Effector memory CD4-positive, alpha-beta T cell (primary cell): ENCODE measurements around the gene CFC1B.
"Not testable (repeated sequence)": the region's sequence is repeated elsewhere in the genome, so short reads cannot be mapped to it uniquely, and the experiment has no call there.

Experiments
- DNase-seq, 3 donors: peaks; one replicate each; pipeline ENCODE4 v3.0.0-alpha.2; 2020
- H3K27ac ChIP-seq: 2 replicates; pipeline ENCODE4 v1.7.0; 2013; ENCODE audit warnings: mild to moderate bottlenecking, low read length, moderate library complexity; ENCODE audit not compliant: insufficient read depth, poor library complexity, severe bottlenecking
- H3K27me3 ChIP-seq: replicated peaks from 2 replicates; pipeline ENCODE4 v1.7.0; 2013; ENCODE audit warnings: mild to moderate bottlenecking, low read length; ENCODE audit not compliant: insufficient read depth, control insufficient read depth, poor library complexity, severe bottlenecking
- H3K36me3 ChIP-seq: 2 replicates; pipeline ENCODE4 v1.7.0; 2013; ENCODE audit warnings: mild to moderate bottlenecking, low read length, moderate library complexity; ENCODE audit not compliant: control insufficient read depth, insufficient read depth
- H3K4me1 ChIP-seq: 2 replicates; pipeline ENCODE4 v1.7.0; 2013; ENCODE audit warnings: low read length, mild to moderate bottlenecking; ENCODE audit not compliant: control insufficient read depth, insufficient read depth, poor library complexity, severe bottlenecking
- H3K4me3 ChIP-seq: 2 replicates; pipeline ENCODE4 v1.7.0; 2013; ENCODE audit warnings: low read length, low read depth, mild to moderate bottlenecking; ENCODE audit not compliant: insufficient read depth, poor library complexity, severe bottlenecking
- H3K9me3 ChIP-seq: 2 replicates; pipeline ENCODE4 v1.7.0; 2013; ENCODE audit warnings: mild to moderate bottlenecking, low read length, moderate library complexity; ENCODE audit not compliant: control insufficient read depth

The CFC1B gene

DNA sequence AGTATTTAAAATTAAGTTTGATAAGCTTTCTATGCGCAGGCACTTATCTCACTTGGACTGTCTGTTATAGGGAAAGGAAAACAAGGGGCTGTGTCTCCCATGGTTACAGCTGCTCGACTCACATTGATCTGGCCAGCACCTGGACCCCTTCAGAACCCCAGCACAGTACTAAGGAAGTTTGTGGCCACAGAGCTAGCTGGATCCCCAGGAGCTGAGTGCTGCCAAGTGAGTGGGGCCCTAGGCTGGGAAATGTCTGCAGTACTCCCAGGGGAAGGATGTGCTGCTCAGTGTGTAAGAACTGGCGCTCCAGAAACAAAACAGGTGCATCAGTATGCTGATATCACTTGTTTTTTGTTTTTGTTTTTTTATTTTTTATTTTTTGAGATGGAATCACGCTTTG is 9.2 kb downstream of the CFC1B start:
- H3K4me1 ChIP-seq, H3K27me3 ChIP-seq, H3K9me3 ChIP-seq, H3K36me3 ChIP-seq, H3K27ac ChIP-seq, DNase-seq, H3K4me3 ChIP-seq: not testable (repeated sequence)

DNA sequence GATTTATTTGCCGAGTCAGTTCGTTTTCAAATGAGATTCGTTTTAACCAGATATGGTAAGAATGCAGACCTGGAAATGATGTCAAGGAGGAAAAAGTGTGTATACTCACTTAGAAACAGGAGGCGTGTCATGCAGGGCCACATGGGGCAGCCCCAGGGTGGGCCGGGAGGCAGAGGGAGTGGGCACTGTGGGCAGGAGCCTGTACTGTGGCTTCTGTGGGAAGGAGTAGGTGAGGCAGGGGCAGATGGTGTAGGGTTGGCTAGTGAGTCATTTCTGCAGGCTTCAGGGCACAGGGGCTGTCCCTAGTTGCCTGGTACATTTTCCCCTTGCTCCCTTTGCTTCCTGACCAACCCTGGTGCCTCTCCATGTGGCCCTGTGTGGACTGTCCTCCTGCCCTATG is 10.2 kb downstream of the CFC1B start:
- DNase-seq, H3K36me3 ChIP-seq, H3K27me3 ChIP-seq, H3K4me1 ChIP-seq, H3K4me3 ChIP-seq, H3K9me3 ChIP-seq, H3K27ac ChIP-seq: not testable (repeated sequence)

DNA sequence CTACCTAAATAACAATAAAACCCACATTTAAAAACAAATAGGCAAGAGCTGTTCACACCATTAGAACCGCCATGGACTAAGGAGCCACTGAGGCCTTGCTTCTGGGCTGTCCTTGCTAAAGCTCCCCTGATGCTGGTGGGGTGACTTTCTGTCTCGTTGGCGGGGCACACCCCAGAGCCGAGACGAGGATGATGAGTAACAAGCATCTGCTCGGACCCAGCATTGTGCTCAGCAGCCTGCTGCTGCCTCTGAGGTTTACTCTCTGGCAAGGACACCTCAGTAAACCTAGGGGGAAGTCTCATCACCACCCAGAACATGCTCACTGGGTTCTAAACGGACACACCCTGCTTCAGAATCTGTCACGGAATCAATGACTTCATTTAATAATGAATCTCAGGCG is 10.7 kb downstream of the CFC1B start:
- not testable (repeated sequence) for H3K27me3 ChIP-seq, H3K36me3 ChIP-seq, DNase-seq, H3K9me3 ChIP-seq, H3K27ac ChIP-seq, H3K4me3 ChIP-seq, H3K4me1 ChIP-seq

DNA sequence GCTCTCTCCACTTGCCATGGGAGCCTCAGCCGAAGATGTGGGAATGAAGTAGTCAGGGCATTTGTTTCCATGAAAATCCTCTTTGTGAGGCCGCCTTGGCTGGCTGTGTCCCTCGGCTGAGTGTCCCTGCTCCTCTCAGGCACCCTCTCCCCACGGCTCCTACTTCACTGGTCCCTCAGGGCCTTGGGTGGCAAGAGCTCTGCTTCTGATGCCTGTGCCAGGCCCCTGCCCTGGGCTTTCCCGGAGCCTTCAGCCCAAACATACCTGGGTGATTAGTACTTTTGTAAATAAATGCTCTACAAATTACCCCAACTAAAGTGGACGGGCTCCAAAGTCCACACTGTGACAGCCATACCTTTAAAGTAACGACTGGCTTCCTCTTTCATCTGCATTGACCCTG is 15.6 kb downstream of the CFC1B start:
- not testable (repeated sequence) for H3K9me3 ChIP-seq, DNase-seq, H3K4me1 ChIP-seq, H3K36me3 ChIP-seq, H3K27me3 ChIP-seq, H3K4me3 ChIP-seq, H3K27ac ChIP-seq

DNA sequence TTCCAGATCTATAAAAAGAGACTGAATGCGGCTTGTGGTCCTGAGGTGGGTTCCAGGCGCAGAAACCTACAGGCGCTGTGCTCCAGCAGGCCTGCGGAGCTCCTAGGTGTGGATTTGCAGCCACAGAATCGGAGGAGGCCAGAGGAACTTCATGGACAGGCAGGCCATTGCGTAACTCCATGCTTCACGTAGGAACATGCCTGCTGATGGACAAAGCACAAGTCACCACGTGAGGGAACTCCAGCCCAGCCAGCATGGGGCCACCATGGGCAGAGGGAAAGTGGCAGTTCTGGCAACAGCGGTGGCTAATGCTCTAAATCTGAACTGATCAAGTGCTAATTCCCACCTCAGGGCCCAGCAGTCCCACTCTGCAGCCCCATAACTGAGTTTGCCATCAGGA is 17.2 kb downstream of the CFC1B start:
- not testable (repeated sequence) for DNase-seq, H3K27me3 ChIP-seq, H3K4me3 ChIP-seq

DNA sequence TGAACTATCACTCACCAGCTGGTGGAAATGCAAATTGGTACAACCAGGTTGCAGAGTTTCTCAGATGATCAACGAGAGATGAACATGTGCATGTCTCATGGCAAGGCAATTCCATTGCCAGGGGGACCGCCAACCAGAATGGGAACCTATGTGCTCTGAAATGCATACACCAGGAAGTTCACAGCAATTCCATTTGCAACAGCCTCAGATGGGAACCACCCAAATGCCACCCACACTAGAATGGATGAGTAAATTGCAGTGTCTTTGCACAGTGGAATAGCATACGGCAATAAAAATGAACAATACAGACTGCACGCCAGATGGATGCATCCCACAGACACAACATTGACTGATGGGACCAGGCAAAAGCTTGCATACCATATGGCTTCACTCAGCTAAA is 21.8 kb downstream of the CFC1B start:
- H3K4me3 ChIP-seq, H3K4me1 ChIP-seq, H3K27me3 ChIP-seq, H3K9me3 ChIP-seq, DNase-seq, H3K27ac ChIP-seq, H3K36me3 ChIP-seq: not testable (repeated sequence)

More for the DNA sequence above, 17.2 kb downstream of the CFC1B start:
- H3K9me3 ChIP-seq, H3K4me1 ChIP-seq, H3K27ac ChIP-seq, H3K36me3 ChIP-seq: not testable (repeated sequence)

DNA sequence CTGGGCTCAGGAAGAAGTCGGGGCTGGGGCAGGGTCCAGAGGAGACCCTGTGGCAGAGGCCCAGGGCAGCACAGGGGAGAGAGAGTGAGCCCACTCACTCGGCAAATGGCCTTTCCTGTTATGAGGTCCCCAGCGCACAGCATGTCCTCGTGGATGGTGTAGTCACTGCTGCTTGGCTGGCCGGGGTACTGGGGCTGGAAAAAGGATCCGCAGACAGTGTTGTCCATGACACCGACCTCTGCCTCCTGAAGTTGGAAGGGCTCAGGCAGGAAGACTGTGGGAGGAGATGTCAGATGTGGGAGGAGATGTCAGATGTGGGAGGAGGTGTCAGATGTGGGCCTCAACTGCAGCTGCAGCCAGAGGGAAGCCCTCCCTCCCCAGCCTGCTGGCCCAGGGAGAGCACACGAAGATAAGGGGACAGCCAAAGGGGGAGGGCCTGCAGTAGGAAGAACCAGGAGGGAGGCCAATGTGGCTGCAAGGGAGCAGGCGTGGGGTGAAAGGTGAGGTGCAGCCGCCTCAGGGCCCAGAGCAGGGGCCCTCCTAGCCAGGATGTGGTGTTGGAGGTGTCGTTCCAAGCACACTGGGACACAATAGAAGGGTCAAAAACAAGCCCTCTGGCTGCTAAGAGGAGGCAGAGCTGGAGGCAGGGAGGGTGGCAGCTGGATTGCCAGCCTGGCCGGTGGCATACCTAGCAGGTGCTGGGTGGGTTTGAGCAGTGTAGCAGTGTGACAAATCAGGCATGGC is 22.9 kb downstream of the CFC1B start:
- not testable (repeated sequence) for DNase-seq, H3K4me3 ChIP-seq, H3K27ac ChIP-seq, H3K9me3 ChIP-seq, H3K36me3 ChIP-seq, H3K27me3 ChIP-seq, H3K4me1 ChIP-seq

DNA sequence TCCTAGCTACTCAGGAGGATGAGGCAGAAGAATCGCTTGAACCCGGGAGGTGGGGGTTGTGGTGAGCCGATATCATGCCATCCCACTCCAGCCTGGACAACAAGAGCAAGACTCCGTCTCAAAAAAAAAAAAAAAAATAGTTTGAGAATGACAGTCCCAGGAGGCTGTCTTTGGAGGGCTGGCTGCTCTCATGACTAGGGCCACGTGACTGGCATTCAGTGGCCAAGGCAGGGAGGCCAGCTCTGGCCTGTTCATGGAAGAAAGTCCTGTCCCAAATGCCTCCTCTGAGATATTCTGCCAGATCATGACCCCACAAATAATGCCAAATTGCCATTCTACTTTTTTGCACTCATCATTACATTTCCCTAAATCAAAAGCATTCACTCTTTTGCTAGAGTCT is 24.0 kb downstream of the CFC1B start:
- H3K9me3 ChIP-seq, DNase-seq, H3K4me3 ChIP-seq, H3K27ac ChIP-seq, H3K4me1 ChIP-seq, H3K36me3 ChIP-seq, H3K27me3 ChIP-seq: not testable (repeated sequence)

DNA sequence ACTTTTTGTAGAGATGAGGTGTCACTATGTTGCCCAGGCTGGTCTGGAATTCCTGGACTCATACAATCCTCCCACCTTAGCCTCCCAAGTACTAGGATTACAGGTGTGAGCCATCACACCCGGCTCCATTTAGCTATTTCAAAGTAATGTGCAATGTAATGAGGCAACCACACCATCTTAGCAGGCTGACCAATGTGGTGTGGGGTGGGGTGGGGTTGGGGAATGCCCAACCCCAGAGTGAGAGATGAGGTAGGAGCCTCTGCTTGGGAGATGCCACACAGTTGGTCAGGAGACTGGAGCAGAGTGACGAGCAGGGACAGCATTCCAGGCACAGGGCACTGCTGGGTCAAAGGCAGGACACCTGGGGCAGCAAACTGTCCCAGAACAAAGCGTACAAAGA is 27.4 kb downstream of the CFC1B start:
- not testable (repeated sequence) for H3K27ac ChIP-seq, H3K4me1 ChIP-seq, DNase-seq, H3K27me3 ChIP-seq, H3K36me3 ChIP-seq, H3K9me3 ChIP-seq, H3K4me3 ChIP-seq

DNA sequence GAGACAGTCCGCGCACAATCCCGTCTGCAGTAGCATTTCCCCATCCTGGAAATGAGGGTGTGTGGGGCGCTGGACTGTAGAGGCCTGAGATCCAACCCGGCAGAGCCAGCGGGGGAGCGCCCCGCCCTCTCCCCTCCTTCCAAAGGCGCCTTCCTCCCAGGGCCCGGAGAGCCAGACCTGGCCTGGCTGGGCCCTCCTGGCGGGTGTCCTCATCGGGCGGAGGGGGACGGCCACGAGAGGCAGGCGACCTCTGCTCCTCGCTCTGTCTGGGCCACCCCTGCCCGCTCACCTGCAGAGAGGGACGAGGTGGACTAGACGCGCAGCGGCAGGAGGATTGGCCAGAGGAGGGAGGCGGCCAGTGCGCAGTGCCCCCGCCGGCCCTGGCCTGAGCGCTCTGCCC is 28.5 kb downstream of the CFC1B start:
- H3K27ac ChIP-seq, H3K9me3 ChIP-seq, H3K4me3 ChIP-seq, H3K4me1 ChIP-seq, DNase-seq, H3K27me3 ChIP-seq, H3K36me3 ChIP-seq: not testable (repeated sequence)
